Endothelial cell of umbilical vein (primary cell): Measurements from ENCODE around the gene RPL15. TPM values are rescaled to one million over a fixed set of nuclear protein-coding genes. Genes with fewer than 3 reads are reported as not detected.

Source experiments
- BruUV-seq: library from RNA; stranded (reverse); fragments of 400-500 nt; replicated peaks from 2 replicates; lab custom pipeline; 2021; lab: Mats Ljungman, UMichigan
- CTCF ChIA-PET: fragments of 300-600, 350-600 bp; sonication (Branson Sonifier 250); formaldehyde crosslinking; loops from one replicate; lab custom pipeline; 2021; ENCODE audit warnings: antibody characterized with exemption, inconsistent platforms; lab: Charles Lee
- POLR2A ChIA-PET: fragments of 300-600, 350-600 bp; sonication (Branson Sonifier 250); formaldehyde crosslinking; loops from one replicate; lab custom pipeline; 2021; ENCODE audit warnings: antibody characterized with exemption, inconsistent platforms; lab: Charles Lee
- DNase-seq: peaks from one replicate; pipeline ENCODE4 v3.0.0-alpha.2; 2011; ENCODE audit warnings: low read depth, low spot score
- FAIRE-seq: peaks from 2 replicates; lab custom pipeline; 2011; peaks lifted over from hg19 to GRCh38; lab: Jason Lieb, UNC
- H2AFZ ChIP-seq: 2 replicates; pipeline ENCODE4 v1.6.0; 2012; ENCODE audit warnings: low read depth, low read length, control low read depth, inconsistent platforms
- H3K27ac ChIP-seq: 2 replicates; pipeline ENCODE4 v1.5.1; 2011; ENCODE audit warnings: low read depth, mild to moderate bottlenecking, control low read depth, low read length, moderate library complexity; ENCODE audit not compliant: insufficient read depth
- H3K27me3 ChIP-seq, 2 experiments: 2 replicates each; pipeline versions ENCODE4 v1.6.0 to v1.6.1; 2011; ENCODE audit warnings: low read length in 2 of 2, mixed read lengths in 1 of 2; ENCODE audit not compliant: control insufficient read depth in 2 of 2, insufficient read depth in 2 of 2
- H3K36me3 ChIP-seq, 2 experiments: 2 replicates in 1 of 2; 3 replicates in 1 of 2; pipeline ENCODE4 v1.5.1; 2011; ENCODE audit warnings: low read length in 2 of 2, mild to moderate bottlenecking in 1 of 2, moderate library complexity in 1 of 2; ENCODE audit not compliant: control insufficient read depth in 2 of 2, insufficient read depth in 2 of 2; ENCODE audit errors: extremely low read depth in 1 of 2
- H3K4me1 ChIP-seq: 3 replicates; pipeline ENCODE4 v1.5.1; 2011; ENCODE audit warnings: mild to moderate bottlenecking, low read length; ENCODE audit not compliant: control insufficient read depth, insufficient read depth; ENCODE audit errors: extremely low read depth
- H3K4me2 ChIP-seq: 2 replicates; pipeline ENCODE4 v1.6.1; 2011; ENCODE audit warnings: low read length, control low read depth, mixed read lengths; ENCODE audit not compliant: insufficient read depth
- H3K4me3 ChIP-seq, 3 experiments: fragments of 200-600 bp in 1 of 3; sonication (generic), shearing (Covaris generic) in 1 of 3; replicated peaks in 1 of 3; 2 replicates each; pipeline ENCODE4 v1.5.1; 2011 to 2016; ENCODE audit warnings: control low read depth in 3 of 3, low read length in 3 of 3, mild to moderate bottlenecking in 2 of 3, inconsistent platforms in 1 of 3, low read depth in 1 of 3, moderate library complexity in 1 of 3; ENCODE audit not compliant: insufficient read depth in 1 of 3
- H3K79me2 ChIP-seq: 2 replicates; pipeline ENCODE4 v1.6.0; 2012; ENCODE audit warnings: low read length, inconsistent platforms; ENCODE audit not compliant: control insufficient read depth, insufficient read depth
- H3K9ac ChIP-seq: replicated peaks from 2 replicates; pipeline ENCODE3; 2011; ENCODE audit warnings: low read length, control low read depth; ENCODE audit not compliant: insufficient read depth; ENCODE audit errors: extremely low read depth
- H3K9me1 ChIP-seq: replicated peaks from 3 replicates; pipeline ENCODE4 v1.6.0; 2011; ENCODE audit warnings: mild to moderate bottlenecking, low read length; ENCODE audit not compliant: control insufficient read depth, insufficient read depth; ENCODE audit errors: extremely low read depth
- H3K9me3 ChIP-seq: replicated peaks from 2 replicates; pipeline ENCODE4 v1.5.1; 2012; ENCODE audit warnings: low read length, inconsistent platforms; ENCODE audit not compliant: control insufficient read depth, insufficient read depth
- H4K20me1 ChIP-seq: replicated peaks from 2 replicates; pipeline ENCODE3; 2011; ENCODE audit warnings: mild to moderate bottlenecking, low read length; ENCODE audit not compliant: control insufficient read depth, insufficient read depth; ENCODE audit errors: extremely low read depth
- CTCF ChIP-seq, 2 donors: IDR thresholded peaks; 1 replicate in 1 of 2; 2 replicates in 1 of 2; pipeline ENCODE4 v1.5.1; 2011; ENCODE audit warnings: low read length in 2 of 2, mild to moderate bottlenecking in 2 of 2, moderate library complexity in 2 of 2, control low read depth in 1 of 2, inconsistent platforms in 1 of 2, low read depth in 1 of 2; ENCODE audit not compliant: insufficient read depth in 1 of 2; ENCODE audit errors: extremely low read depth in 1 of 2
- EZH2 ChIP-seq: IDR thresholded peaks from 2 replicates; pipeline ENCODE4 v1.6.1; 2012; ENCODE audit warnings: borderline replicate concordance, low read depth, mild to moderate bottlenecking, moderate library complexity, low read length, inconsistent platforms; ENCODE audit not compliant: severe bottlenecking
- FOS ChIP-seq: IDR thresholded peaks from 2 replicates; pipeline ENCODE4 v1.6.1; 2011; ENCODE audit warnings: mild to moderate bottlenecking, low read length, moderate library complexity, borderline replicate concordance; ENCODE audit not compliant: insufficient read depth
- GATA2 ChIP-seq: IDR thresholded peaks from 2 replicates; pipeline ENCODE4 v1.7.0; 2011; ENCODE audit warnings: low read depth, mild to moderate bottlenecking, moderate library complexity, mixed read lengths, low read length; ENCODE audit not compliant: insufficient read length, insufficient read depth
- JUN ChIP-seq: IDR thresholded peaks from 2 replicates; pipeline ENCODE4 v1.6.1; 2011; ENCODE audit warnings: borderline replicate concordance, low read depth; ENCODE audit not compliant: insufficient read length, insufficient read depth
- MAX ChIP-seq: IDR thresholded peaks from 2 replicates; pipeline ENCODE4 v1.6.1; 2011; ENCODE audit not compliant: insufficient read depth, insufficient read length
- MYC ChIP-seq: IDR thresholded peaks from one replicate; pipeline ENCODE4 v1.6.1; 2011; ENCODE audit warnings: mild to moderate bottlenecking, low read depth, low read length
- POLR2A ChIP-seq: IDR thresholded peaks from 2 replicates; pipeline ENCODE4 v1.6.1; 2012; ENCODE audit warnings: low read depth, mild to moderate bottlenecking, control low read depth, low read length
- POLR2AphosphoS5 ChIP-seq: IDR thresholded peaks from 2 replicates; pipeline ENCODE4 v1.6.1; 2012; ENCODE audit warnings: low read depth, mild to moderate bottlenecking, control low read depth, low read length, moderate library complexity; ENCODE audit not compliant: insufficient read depth
- dilution Hi-C: fragments of 300-500 bp; cut with MboI; formaldehyde crosslinking; loops from one replicate; pipeline ENCODE4 v1.15.0; 2019; ENCODE audit warnings: low sequenced_read_pairs; ENCODE audit not compliant: extremely low pct_ligation_motif_present
- intact Hi-C: fragments of 100-400 bp; cut with micrococcal nuclease; formaldehyde crosslinking; loops from one replicate; pipeline ENCODE4 v1.10.0; 2022
- polyA plus RNA-seq, 4 experiments: library from polyadenylated mRNA; depleted of rRNA in 3 of 4; stranded (reverse) in 3 of 4; unstranded in 1 of 4; fragments of >200 nt; gene quantifications; 2 replicates each; pipeline versions ENCODE4 v1.2.1 to v1.2.3, GENCODE V29; 2011 to 2012; ENCODE audit warnings: missing spikeins in 1 of 4
- total RNA-seq: library from RNA; stranded (reverse); gene quantifications from 2 replicates; pipeline ENCODE4 v1.2.3, GENCODE V29; 2021

RPL15 gene
- total and polyA plus RNA-seq, 2 donors (not counting 3 experiments of a cell fraction or from before 2014, with no cell fraction given) = 1,901 to 5,777 TPM

GRCh38 chr3:23932571-23932970 lies 15.6 kb downstream of the RPL15 start:
- no peaks in the 10 kb centered on the region for H3K36me3 ChIP-seq
- ChIA-PET POLR2A (no interaction called here), CTCF (no interaction called here)
- intact Hi-C loops (no loop called here), dilution Hi-C loops (no loop called here)
- H3K9me1 ChIP-seq = no peaks in the 10 kb centered on the region
- H3K4me1 ChIP-seq = no peaks in the 10 kb centered on the region
- H3K9me3 ChIP-seq = no peaks in the 10 kb centered on the region
- BruUV-seq = no TSS peak
- no peak for TF ChIP-seq MYC
- no peak for TF ChIP-seq MAX
- no peak for TF ChIP-seq POLR2AphosphoS5
- TF ChIP-seq CTCF (IDR thresholded peaks at IDR 0.05; ENCODE audit: extremely low read depth in 1 of 2, insufficient read depth in 1 of 2, low read depth in 1 of 2, low read length in 2 of 2) = no peak
- no peak for TF ChIP-seq EZH2
- TF ChIP-seq JUN = no peak
- no peak for TF ChIP-seq GATA2
- no peak for TF ChIP-seq POLR2A
- no peak for TF ChIP-seq FOS
- no peak overlapping the region for H3K4me2 ChIP-seq
- H4K20me1 ChIP-seq = no peaks in the 10 kb centered on the region
- no peak overlapping the region for H2AFZ ChIP-seq
- H3K4me3 ChIP-seq = no peak overlapping the region
- H3K79me2 ChIP-seq = no peaks in the 10 kb centered on the region
- H3K27me3 ChIP-seq = peaks cover 0 to 5% of the 10 kb centered on the region in 2 experiments
- FAIRE-seq (no peak), DNase-seq (no peak)
- H3K9ac ChIP-seq = no peak overlapping the region
- H3K27ac ChIP-seq = no peak overlapping the region
